Urothelium cell line (cell line): ENCODE data around the gene KRTAP1-3.
A peak's percentile ranks its signal among the peaks of the same experiment; 100 is the strongest.
"Not testable (repeated sequence)": the region's sequence is repeated elsewhere in the genome, so short reads cannot be mapped to it uniquely, and the experiment has no call there.

Experiments used
- DNase-seq: peaks from one replicate; pipeline ENCODE4 v3.0.0; 2011; ENCODE audit warnings: low spot score, mixed read lengths
- FAIRE-seq: peaks from 2 replicates; lab custom pipeline; 2011; peaks lifted over from hg19 to GRCh38; lab: Jason Lieb, UNC

Gene KRTAP1-3

DNA sequence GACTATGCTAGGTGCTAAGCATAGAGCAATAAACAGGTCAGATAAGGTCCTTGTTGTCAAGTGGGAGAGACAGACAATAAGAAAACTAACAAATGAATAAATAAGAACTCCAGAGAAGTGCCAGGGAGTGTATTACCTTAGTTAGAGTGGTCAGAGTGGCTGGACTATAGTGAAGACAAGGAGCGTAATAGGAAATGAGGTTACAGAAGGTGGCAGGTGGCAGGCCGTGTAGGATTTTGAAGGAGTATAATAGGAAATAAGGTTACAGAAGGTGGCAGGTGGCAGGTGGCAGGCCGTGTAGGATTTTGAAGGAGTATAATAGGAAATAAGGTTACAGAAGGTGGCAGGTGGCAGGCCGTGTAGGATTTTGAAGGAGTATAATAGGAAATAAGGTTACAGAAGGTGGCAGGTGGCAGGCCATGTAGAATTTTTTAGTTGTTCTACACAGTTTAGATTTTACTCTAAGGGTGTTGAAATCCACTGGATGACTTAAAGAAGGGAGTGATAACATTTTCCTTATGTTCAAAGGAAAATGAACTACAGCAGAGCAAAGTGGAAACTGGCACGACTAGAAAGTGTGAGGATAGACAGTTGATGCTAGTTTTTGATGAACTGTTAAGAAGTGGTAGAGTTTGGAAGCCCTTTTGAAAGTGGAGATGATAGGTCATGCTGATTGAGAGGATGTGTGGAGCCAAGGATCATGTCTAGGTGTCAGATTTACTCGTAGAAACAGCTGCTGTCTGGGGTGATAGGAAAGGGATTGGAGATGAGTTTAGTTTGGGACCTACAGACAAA, 22.2 kb downstream of the KRTAP1-3 start:
- no peak for DNase-seq
- FAIRE-seq, result no peak

DNA sequence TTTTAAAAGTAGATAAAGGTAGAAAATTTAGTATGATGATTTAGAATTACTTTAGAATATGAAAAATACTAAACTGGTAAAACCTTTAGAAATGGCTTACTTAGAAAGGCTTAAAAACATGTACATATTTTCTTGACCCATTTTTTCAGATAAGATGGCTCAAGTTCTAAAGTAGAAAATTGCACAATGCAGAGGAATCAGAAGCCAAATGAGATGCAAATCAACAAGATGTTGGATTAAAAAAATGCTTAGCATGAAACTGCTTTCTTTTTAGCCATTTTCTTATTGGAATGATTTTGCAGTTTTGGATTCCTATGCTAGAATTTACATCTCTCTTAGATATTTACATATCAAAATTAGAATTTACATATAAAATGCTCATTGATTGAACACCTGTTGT, 24.2 kb downstream of the KRTAP1-3 start:
- no peak for DNase-seq
- no peak for FAIRE-seq

DNA sequence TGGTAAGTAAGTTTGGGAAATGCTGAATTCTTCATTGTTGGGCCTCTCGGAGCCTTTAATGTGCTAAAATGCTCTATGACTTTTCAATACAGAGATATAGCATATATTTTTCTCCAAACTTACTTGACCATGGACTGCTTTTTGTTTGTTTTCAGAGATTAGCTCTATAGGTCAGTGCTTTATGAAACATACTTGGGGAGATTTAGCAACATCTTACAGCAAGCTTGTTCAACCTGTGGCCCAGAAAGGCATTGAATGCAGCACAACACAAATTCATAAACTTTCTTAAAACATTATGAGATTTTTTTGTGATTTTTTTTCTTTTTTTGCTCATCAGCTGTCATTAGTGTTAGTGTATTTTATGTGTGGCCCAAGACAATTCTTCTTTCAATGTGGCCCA, 24.7 kb downstream of the KRTAP1-3 start:
- FAIRE-seq, result no peak

DNA sequence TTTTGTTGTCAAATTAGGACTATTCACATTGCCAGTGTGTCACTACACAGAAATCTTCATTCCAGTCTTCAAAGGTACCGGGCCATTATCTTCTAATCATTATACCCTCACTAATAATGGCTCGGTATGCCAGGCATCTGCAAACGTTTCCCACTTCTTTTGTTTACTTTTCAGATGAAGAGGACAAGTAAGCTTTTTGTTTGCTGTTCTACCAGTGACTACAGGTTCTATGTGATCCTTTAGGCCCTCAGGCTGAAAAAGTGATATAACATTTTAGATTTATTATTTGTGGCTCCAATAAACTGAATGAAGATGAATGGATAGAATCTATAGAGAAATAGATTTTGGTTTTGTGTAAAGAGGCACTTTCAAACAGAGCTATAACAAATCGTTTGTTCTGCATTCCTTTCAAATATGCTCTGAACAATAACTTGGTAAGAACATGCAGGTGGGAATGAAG, 25.3 kb downstream of the KRTAP1-3 start:
- DNase-seq (no peak), FAIRE-seq (no peak)

More for the DNA sequence above, 24.7 kb downstream of the KRTAP1-3 start:
- no peak for DNase-seq

DNA sequence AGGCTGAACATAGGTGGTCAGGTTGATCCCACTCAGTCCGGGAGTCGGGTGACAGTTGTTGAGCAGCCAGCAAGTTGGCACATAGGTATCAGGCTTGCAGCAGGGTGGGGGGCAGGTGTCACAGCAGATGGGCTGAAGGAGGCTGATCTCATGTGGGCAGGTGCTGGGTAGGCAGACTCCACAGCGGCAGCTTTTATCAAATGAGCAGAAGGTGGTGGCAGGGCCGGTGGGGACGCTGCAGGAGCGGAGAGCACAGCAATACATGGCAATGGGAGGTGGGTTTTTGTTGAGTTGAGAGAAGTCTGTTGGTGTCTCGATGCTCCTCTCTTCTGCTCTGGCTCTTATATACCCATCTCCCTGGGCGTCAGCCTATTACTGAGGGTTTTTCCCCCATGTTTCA, 25.9 kb downstream of the KRTAP1-3 start, which contains the start of gene KRTAP3-1:
TSS of gene KRTAP3-1 (minus strand) at position 318 of the 400 bp plus-strand sequence. CDS start at position 264, 54 bp downstream.
- FAIRE-seq (no peak), DNase-seq (no peak)

DNA sequence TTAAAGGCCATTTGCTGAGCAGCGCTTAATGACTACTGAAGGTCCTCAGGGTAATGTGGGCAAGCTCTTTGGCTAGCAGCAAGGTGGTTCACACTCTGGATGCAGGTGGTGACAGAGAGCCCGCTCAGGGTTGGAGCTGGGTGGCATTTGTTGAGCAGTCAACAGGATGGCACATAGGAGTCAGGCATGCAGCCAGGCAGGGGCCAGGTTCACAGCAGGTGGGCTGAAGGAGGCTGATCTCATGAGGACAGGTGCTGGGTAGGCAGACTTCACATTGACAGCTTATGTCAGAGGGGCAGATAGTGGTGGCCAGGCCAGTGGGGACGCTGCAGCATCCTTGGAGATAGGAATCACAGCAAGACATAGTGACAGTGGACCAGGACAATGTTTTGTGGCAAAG, 30.3 kb downstream of the KRTAP1-3 start:
- DNase-seq (no peak), FAIRE-seq (no peak)

DNA sequence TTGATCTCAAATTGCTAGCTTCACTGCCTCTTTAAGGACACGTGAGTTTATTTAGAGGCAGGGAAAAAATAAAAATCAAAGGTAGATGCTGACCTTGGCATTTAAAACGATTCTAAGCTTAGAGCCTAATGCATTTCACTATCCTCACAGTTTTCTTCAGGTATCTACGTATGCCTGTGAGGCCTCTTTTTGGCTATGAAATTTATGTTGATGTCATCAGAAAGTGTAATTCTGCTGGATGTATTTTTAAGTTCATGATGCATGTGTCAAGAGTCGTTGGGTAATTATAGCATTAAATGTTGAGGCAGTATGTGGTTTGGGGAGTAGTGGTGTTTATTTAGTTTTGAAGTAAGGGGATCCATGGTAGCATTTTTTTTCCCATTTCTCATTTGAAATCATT, 30.7 kb downstream of the KRTAP1-3 start:
- FAIRE-seq, result no peak
- no peak for DNase-seq

DNA sequence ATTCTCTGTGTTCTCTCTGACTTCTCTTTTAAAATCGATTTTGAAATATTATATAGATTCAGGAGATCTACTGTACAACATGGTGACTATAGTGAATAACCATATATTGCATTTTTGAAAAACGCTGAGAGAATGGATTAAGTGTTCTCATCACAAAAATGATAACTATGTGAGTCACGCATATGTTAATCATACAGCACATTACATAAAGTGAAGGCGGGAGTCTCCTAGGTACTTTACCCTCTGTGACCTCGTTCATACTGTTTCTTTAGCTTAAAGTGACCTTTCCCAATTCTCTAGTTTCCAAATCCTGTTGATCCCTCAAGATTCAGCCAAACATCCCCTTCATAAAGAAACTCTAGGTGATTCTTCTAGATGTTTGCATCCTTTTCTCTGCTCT, 31.9 kb downstream of the KRTAP1-3 start:
- DNase-seq, result no peak
- no peak for FAIRE-seq

DNA sequence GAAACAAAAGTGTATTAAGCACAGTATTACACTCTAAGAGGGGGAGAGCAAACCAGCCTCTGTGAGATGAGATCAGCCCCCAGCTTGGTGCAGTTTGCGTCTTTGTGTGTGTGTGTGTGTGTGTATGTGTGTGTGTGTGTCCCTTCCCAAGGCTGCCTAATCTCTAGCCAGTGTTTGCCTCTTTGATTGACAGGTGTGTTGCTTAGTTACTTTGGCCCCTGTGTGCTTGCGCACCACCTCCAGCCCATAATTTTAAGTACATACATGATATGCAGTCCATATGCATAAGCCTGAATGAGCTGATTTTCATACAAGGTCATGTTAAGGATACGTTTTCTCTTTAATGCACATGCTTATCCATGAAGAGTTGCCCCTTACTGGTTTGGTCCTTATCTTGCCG, 32.9 kb downstream of the KRTAP1-3 start:
- no peak for FAIRE-seq

DNA sequence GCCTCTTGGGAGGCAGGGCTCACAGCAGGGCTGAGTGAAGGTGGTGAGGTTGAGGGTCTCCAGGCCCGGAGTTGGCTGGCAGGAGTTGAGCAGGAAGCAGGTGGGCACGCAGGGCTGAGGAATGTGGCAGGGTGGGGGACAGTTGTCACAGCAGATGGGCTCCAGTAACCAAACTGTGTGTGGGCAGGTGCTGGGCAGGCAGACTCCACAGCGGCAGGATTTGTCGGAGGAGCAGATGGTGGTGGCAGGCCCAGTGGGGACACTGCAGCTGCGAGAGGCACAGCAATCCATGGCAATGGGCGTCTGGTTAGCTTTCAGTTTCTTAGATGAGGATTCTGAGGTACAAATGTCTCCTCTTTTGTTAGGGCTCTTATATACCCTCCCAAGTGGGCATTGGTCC, 35.1 kb downstream of the KRTAP1-3 start, which contains the start of gene KRTAP3-2:
TSS of gene KRTAP3-2 (minus strand) at position 344 of the 400 bp plus-strand sequence. CDS start at position 291, 53 bp downstream.
- FAIRE-seq, result peak; percentile 96
- DNase-seq, result not testable (repeated sequence)

More for the DNA sequence above, 32.9 kb downstream of the KRTAP1-3 start:
- no peak for DNase-seq

DNA sequence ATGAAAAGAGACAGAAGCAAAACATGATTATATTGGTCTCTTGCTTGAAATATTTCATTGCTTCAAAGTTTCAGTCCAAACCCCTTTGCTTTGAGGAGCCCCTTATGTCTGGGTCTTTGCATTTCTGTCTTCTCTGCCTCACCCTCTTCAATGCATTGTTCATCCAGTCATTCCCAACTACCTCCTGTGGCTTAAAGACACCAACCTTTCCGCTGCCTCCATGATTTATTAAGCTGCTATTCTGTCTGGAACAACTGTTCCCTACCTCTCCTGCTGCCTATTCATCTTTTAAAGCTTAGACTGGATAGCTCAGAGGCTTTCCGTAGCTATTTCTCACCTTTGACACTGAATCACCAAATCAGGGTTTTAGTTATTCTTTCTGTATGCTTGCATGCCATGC, 37.3 kb downstream of the KRTAP1-3 start:
- DNase-seq (no peak), FAIRE-seq (no peak)

DNA sequence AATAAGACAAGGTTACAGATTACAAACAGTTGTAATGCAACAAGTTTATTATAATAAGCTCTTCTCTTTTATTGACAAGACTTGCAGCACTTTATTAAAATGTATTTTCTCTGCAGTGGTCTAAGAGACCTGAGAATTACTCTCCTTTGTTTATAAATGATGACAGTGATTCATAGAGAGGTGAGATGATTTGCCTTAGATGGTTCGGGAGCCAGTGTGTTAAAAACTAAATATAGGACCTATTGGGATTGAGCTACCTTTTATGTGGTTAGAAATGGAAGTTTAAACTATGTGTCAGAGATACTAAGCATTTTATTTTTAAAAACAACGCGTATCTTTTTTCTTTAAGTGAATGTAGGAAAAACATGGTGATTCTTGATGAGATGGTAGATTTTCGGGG, 37.8 kb downstream of the KRTAP1-3 start:
- FAIRE-seq, result no peak
- DNase-seq, result no peak

DNA sequence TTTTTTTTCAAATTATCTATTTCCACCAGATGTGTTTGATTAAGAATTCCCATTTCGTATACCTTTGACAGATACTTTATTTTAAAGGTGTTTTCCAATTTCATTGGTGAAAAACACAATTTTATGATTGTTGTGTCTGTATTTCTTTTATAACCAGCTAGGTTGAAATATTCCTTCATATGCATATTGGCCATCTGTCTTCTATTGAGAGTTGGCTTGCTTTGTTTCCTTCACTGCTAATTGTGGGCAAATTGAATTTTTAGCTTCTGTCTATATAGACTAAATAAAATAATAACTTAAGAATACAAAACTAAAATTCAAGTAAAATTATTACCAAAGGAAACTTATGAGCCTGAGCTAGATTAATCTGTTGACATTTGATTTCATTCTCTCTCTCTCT, 39.6 kb downstream of the KRTAP1-3 start:
- no peak for FAIRE-seq
- no peak for DNase-seq

DNA sequence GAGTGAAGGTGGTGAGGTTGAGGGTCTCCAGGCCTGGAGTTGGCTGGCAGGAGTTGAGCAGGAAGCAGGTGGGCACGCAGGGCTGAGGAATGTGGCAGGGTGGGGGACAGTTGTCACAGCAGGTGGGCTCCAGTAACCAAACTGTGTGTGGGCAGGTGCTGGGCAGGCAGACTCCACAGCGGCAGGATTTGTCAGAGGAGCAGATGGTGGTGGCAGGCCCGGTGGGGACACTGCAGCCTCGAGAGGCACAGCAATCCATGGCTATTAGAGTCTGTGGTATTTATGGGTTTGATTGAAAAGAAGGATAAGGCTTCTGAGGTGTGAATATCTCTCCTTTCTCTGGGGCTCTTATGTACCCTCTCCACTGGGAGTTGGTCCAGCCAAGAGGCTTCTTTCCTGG, 40.8 kb downstream of the KRTAP1-3 start, which contains the start of gene KRTAP3-3:
TSS of gene KRTAP3-3 (minus strand) at position 326 of the 400 bp plus-strand sequence. CDS start at position 259, 67 bp downstream.
- FAIRE-seq, result peak; percentile 75
- no peak for DNase-seq

DNA sequence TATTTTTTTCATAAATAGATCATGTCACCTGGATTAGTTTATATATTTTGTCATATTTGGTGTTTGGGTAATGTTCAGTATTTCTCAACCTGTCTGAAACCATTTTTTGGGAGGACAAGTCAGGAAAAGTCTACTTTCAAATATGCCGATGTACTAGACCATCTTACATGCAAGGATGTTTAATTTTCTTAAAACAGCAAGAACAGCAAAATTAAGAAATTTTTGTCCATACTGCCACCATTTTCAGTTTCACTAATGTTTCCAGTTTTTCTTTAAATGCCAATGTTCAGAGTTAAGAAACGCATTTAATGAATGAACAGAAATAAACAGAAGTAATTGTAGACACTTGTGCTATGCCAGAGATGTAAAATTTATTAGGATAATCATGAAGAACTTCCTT, 41.6 kb downstream of the KRTAP1-3 start:
- no peak for DNase-seq
- FAIRE-seq, result no peak

DNA sequence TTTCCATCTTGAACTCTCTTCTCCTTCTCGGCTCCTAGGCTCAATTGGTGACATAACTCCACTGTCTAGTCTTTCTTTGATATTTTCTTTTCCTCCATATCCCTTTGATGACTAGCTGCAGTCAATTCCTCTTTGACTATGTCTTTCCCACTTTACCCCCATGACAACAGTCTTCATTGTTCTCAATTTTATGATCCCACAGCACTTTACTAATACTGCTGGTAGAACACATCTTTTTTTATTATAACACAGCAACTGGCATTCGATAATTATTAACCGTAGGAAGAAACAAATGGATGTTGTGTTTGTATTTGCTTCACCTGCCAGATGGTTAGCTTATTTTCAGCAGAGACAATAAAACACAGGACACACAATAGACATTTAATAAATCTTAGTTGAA, 42.0 kb downstream of the KRTAP1-3 start:
- FAIRE-seq, result no peak

DNA sequence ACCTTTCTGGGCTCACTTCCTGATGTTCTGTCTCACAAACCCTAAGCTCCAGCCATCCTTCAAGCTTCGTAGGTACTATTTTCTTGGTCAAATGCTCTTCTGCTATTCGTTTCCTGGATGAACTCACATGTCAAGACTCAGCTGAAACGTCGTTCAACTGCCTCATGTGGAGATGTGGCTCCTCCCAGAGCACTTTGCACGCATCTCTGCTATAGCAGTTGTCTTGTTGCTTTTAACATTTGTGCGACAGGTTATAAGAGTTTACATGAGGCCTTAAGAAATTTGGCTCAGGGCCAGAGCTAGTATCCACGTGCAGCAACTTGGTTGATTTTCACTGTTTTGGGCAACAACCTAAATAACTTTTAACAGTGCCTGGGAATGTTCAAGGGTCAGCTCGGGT, 47.8 kb downstream of the KRTAP1-3 start:
- FAIRE-seq, result no peak
- no peak for DNase-seq

More for the DNA sequence above, 42.0 kb downstream of the KRTAP1-3 start:
- DNase-seq, result no peak

DNA sequence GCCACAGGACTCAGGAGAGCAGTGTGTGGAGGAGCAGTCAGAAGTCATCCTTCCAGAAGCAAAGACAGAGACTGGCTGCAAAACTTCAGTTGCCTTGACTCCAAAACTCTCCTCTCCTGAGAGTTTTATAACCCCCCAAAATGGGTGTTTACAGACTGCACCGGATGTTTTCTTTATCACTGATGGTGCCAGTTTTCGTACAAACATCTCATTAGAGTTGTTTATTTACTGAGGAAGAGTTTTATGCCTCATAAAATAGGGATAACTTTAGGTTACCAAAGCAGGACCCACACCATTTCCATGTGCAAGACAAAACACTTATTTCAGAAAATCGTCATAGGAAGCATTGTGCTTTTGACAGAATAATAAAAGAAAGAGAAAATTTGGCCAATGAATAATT, 50.4 kb downstream of the KRTAP1-3 start, which contains the start of gene KRT40:
TSS of gene KRT40 (minus strand) at position 101 of the 400 bp plus-strand sequence. CDS start at position 48, 53 bp downstream.
- FAIRE-seq (no peak), DNase-seq (no peak)
